Stimulated activated CD8-positive, alpha-beta memory T cell treated with anti-CD3 and anti-CD28 coated beads, Interleukin-7, amount 100 ng/mL, for 4 hours (primary cell): ENCODE results near the gene ZBTB7C.

ENCODE experiments used
- DNase-seq, 2 donors: peaks; one replicate each; pipeline ENCODE4 v3.0.0-alpha.2; 2020; ENCODE audit warnings: low read depth in 2 of 2

ZBTB7C gene

DNA sequence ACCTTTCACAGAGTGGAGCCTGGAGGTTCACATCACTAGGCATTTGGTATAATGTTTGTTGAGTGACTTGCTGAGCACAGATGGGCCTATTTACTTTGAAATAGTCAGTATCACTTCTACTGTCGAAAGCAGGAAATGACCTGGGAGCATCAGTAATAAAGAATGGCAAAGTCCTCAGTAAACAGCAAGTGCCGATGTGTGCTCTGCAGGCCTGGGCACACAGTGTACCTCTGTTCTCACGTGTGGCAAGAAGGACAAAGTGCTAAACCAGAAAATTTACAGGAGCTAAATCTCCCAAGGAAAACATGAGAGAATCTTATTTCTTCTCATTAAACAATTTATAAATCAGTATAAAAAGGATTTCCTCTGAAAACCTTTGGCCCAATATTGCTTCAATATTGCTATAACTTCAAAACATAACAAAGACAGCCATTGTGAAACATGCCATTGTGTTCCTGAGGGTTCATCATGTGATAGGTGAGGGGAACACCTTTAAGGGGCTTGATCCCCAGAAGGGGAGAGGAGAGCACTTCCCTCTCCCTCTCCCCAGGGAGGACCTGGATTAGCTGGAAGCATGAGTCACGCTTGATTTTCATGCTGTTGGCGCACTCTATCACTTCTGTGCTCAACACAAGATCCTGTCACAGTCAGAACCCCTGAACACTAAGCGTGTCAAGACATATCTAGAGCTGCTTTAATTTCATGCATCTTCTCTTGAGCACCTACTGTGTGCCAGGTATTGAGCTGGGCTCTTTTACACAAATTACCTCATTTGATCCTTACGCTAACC is 347.2 kb downstream of the ZBTB7C start:
- DNase-seq: no peak

GRCh38 chr18:48060970-48061369 is 348.2 kb downstream of the ZBTB7C start:
- no peak for DNase-seq

- DNase-seq: no peak
Measured at GRCh38 chr18:48060346-48060745, 348.8 kb downstream of the ZBTB7C start.

DNA sequence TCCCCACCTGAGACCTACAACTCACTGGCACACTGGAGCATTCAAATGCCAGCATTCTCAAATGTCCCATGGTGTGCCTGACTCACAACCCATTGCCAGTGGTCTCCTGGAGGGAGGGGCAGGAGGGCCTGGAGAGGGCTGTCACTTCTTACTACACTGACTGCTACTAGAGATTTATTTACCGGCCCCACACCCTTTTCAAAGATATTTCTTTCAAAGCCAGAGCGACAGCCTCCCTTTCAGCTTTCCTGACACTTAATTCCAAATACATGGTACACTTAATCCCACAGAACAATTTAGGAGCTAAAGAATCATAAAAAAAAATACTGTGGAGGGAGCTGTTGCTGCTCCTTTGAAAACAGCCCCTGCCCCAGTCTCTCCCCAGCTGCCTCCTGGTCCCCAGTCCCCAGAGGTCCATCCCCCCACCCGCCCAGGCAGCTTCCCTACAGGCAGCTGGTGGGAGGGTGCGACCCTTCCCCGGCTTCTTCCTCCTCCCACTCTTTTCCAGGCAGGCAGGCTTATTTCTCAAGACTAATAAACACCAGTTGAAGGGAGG is 349.6 kb downstream of the ZBTB7C start:
- no peak for DNase-seq

GRCh38 chr18:48058486-48058885 is 350.7 kb downstream of the ZBTB7C start:
- DNase-seq: no peak

DNA sequence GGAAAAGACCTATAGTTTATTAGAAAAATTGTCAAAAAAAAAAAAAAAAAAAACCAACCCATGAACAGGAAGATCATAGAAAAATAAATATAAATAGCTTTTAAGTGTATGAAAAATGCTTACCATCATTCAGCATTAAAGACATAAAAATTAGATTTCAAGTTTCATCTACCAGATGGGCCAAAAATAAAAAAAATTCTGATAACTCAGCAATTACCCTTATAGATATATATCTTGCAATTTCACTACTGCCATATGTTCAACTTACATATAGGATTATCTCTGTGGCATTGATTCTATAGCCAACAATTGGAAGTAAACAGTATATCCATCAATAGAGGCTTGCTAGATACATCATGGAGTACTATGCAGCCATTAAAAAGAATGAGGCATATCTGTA is 352.2 kb downstream of the ZBTB7C start:
- DNase-seq: no peak

- DNase-seq: no peak
Measured at GRCh38 chr18:48055351-48055750, 353.8 kb downstream of the ZBTB7C start.

GRCh38 chr18:48053881-48054816 is 355.0 kb downstream of the ZBTB7C start:
- DNase-seq: no peak

GRCh38 chr18:48052842-48053241 is 356.3 kb downstream of the ZBTB7C start:
- DNase-seq: no peak

DNA sequence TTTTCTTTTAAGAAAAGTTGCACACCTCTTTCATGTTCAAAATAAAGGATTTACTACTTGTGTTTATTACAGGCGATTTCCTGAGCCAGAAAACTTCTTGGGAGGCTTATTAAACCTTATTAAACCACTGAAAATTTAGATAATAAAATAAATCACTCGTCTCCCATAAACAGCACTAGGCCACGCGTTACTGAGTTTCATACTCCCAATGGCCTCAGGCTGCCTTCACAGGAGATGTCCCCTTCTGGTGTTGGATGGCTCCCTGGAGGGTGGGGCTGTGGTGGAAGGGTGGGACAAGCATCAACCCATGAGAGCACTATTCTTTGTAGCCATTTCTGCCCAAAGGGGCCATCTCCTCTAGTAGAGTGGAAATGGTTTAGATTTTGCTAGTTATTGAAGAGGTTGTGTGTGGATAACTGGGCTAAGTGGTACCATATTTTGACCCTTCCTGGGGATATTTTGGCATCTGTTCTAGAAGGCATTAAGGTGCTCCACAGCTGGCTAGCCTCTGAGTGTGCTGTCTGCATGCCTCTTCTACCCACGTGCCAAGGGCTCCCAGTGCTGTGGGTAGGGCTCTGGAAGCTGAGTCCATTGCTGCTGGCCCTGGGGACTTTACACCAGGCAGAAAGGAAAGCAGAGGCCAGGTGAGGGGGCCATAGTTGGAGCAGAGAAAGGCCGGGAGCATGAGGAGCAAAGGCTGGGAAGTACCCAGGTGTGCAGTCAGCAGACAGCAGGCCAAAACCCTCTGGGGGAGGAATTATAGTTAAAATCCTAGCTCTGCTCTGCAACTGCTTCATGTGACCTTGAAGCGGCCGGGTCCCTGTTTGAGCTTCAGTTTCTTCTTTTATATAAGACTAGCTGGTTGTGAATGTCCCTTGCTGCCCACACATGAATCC is 357.0 kb downstream of the ZBTB7C start:
- DNase-seq: no peak

GRCh38 chr18:48050176-48050575 is 359.0 kb downstream of the ZBTB7C start:
- no peak for DNase-seq

DNA sequence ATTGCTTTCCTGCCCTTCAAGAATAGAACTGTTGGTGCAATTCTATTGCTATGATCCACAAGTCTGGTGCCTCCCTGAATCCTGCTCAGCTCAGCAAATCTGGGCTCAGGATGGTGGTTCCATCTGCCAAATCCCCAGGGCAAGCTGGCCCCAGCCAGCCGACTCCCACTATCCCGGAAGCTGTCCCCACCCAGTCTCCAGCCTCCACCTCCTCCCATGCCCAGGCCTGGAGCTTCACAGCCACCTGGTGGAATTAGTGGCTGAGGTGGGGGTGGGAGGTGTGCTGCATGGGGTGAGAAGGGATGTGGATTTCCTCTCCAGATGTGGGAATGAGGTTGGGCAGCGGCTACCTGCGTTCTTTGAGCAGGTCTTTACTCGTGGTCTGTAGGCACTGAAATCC is 359.4 kb downstream of the ZBTB7C start:
- no peak for DNase-seq

DNA sequence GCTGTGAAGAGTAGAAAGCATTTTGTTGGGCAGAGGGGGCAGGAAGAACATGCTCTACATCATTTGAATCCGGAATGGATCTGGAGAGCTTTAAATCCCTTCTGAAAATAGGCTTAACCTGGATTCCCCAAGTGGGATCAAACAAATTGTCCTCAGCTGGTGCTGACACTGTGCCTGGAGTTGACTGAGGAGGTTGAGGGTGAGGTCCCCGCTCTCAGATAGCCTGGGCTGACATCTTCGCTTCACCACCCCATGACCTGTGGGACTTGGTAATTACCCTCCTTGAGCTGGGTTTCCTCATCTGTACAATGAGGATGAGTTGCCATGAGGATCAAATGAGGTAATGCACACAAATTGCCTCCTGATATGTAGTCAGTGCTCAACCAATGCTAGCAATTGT is 360.9 kb downstream of the ZBTB7C start:
- DNase-seq: no peak

GRCh38 chr18:48046843-48047242 is 362.3 kb downstream of the ZBTB7C start:
- no peak for DNase-seq

- DNase-seq: no peak
Measured at GRCh38 chr18:48045744-48046143, 363.4 kb downstream of the ZBTB7C start.

- DNase-seq: no peak
Measured at GRCh38 chr18:48044944-48045343, 364.2 kb downstream of the ZBTB7C start.

GRCh38 chr18:48043166-48043565 is 366.0 kb downstream of the ZBTB7C start:
- no peak for DNase-seq

DNA sequence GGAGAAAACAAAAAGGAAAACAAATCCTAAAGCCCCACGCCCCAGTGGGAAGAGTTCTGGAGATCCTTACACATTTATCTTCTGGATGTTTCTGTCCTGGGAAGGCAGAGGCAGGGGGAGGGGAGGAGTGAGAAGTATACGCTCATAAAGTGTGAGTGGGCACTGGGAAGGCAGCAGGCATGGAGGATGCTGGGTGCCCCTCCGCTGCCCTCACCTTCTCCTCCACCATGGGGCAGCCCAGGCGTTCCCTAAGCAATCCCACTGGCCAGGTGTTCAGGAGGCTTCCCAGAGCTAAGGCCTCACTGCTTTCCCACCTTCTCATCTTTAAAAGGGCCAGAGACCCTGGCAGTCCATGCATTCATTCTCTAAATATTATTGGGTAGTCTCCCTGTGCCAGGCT is 366.8 kb downstream of the ZBTB7C start:
- no peak for DNase-seq

GRCh38 chr18:48040457-48041110 is 368.6 kb downstream of the ZBTB7C start:
- no peak for DNase-seq

DNA sequence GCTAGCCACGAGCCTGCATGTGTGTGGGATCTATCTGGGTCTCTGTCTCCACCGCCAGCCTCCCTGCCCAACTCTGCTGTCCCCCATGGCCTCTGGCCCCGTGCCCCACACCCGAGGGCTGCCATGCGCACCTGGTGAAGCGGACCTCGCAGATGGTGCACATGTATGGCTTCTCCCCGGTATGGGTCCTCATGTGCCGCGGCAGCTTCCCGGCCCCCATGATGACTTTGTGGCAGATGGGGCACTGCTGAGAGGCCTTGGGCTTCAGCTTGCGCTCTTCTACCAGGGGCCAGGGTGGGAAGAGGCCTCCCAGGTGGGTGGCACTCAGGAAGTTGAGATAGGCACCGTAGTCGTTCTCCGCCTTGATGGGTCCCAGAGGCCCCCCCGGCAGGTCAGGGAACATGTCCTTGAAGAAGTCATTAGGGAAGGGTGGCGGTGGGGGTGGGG is 369.4 kb downstream of the ZBTB7C start:
- DNase-seq: no peak

- DNase-seq: no peak
Measured at GRCh38 chr18:48038636-48039035, 370.5 kb downstream of the ZBTB7C start.
